ENCODE data around the gene RTN1. TPM values are rescaled to one million over a fixed set of nuclear protein-coding genes. Genes with fewer than 3 reads are reported as not detected.
A peak's percentile ranks its signal among the peaks of the same experiment; 100 is the strongest.

The RTN1 gene
- total and polyA plus RNA-seq, 10 donors = 4.1 to 65.4 (median 40.1) TPM

GRCh38 chr14:59823179-59823578 lies 47.4 kb downstream of the RTN1 start:
- Histone ChIP-seq H3K9me3 (peaks cover 0 to 11% (median 0%) of the 10 kb centered on the region in 8 donors), H3K27me3 (replicated peaks in 1 of 7) (no peaks in the 10 kb centered on the region), H3K27ac (no peak overlapping the region), H3K4me3 (no peak overlapping the region), H3K36me3 (no peaks in the 10 kb centered on the region), H3K4me1 (no peaks in the 10 kb centered on the region)
- intact Hi-C loops (cut with DNase I; ENCODE audit: low total_unique reads) = no loop called here
- WGBS, 5 donors = 59 to 80% (median 68%) methylated on average over 1 of the region's 1 CpG
- DNase-seq = no peak
- TF ChIP-seq POLR2AphosphoS5 (IDR thresholded peaks at IDR 0.05) (no peak), POLR2A (IDR thresholded peaks at IDR 0.05) (no peak)
- TF ChIP-seq, protein P1, sequence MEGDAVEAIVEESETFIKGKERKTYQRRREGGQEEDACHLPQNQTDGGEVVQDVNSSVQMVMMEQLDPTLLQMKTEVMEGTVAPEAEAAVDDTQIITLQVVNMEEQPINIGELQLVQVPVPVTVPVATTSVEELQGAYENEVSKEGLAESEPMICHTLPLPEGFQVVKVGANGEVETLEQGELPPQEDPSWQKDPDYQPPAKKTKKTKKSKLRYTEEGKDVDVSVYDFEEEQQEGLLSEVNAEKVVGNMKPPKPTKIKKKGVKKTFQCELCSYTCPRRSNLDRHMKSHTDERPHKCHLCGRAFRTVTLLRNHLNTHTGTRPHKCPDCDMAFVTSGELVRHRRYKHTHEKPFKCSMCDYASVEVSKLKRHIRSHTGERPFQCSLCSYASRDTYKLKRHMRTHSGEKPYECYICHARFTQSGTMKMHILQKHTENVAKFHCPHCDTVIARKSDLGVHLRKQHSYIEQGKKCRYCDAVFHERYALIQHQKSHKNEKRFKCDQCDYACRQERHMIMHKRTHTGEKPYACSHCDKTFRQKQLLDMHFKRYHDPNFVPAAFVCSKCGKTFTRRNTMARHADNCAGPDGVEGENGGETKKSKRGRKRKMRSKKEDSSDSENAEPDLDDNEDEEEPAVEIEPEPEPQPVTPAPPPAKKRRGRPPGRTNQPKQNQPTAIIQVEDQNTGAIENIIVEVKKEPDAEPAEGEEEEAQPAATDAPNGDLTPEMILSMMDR (IDR thresholded peaks at IDR 0.05 in 8 of 11, conservative IDR thresholded peaks at IDR 0.05 in 3 of 11) = no peak

DNA sequence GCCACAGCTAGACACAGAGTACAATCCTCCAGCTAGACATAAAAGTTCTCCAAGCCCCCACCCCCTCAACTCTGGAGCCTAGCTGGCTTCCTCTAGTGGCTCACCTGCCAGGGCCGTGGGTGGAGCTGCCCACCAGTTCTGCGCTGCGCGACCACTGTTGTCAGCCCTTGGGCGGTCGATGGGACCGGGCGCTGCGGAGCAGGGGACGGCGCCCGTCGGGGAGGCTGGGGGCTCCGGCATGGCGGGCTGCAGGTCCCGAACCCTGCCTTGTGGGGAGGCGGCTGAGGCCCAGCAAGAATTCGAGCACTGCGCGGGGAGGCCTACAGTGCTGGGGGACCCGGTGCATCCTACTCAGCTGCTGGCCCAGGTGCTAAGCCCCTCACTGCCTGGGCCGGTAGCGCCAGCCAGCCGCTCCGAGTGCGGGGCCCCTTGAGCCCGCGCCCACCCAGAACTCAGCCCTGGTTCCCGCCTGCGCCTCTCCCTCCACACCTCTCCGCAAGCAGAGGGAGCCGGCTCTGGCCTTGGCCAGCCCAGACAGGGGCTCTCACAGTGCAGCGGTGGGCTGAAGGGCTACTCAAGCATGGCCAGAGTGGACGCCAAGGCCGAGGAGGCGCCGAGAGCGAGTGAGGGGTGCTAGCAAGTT lies 51.0 kb downstream of the RTN1 start:
- H3K4me1 ChIP-seq = no peaks in the 10 kb centered on the region
- no peaks in the 10 kb centered on the region for H3K27me3 ChIP-seq (replicated peaks in 1 of 7)
- peaks cover 0 to 11% (median 0%) of the 10 kb centered on the region in 8 donors for H3K9me3 ChIP-seq
- peak; percentile 70 for DNase-seq
- TF ChIP-seq POLR2A (IDR thresholded peaks at IDR 0.05) = no peak
- no peak for TF ChIP-seq POLR2AphosphoS5 (IDR thresholded peaks at IDR 0.05)
- TF ChIP-seq, protein P1 (IDR thresholded peaks at IDR 0.05 in 8 of 11, conservative IDR thresholded peaks at IDR 0.05 in 3 of 11) = no peak
- 95 to 98% (median 96%) methylated on average over 36 to 38 of the region's 38 CpGs for WGBS, 5 donors
- no peak overlapping the region for H3K4me3 ChIP-seq
- no peak overlapping the region for H3K27ac ChIP-seq
- intact Hi-C loops (cut with DNase I; ENCODE audit: low total_unique reads) = no loop called here
- H3K36me3 ChIP-seq = no peaks in the 10 kb centered on the region

DNA sequence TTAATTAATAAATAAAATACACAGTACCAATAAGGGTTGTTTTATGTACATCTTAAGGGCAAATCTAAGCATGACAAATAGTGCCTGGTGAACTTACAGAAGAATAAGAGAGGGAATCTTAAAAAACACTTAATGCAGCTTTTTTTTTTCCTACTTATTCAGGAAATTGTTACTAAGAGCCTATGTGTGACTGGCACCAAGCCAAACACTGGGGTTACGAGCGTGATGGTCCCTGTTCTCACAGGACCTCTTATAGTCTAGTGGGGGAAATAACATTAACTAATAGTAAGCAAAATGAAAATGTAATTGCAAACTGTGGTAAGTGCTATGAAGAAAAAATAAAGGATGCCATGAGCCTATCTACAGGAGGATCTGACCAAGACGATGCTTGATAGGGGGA lies 53.6 kb downstream of the RTN1 start:
- intact Hi-C loops (cut with DNase I; ENCODE audit: low total_unique reads) = no loop called here

GRCh38 chr14:59814988-59815387 lies 55.6 kb downstream of the RTN1 start:
- TF ChIP-seq, protein P1 (IDR thresholded peaks at IDR 0.05 in 8 of 11, conservative IDR thresholded peaks at IDR 0.05 in 3 of 11) = no peak
- TF ChIP-seq POLR2AphosphoS5 (IDR thresholded peaks at IDR 0.05) (no peak), POLR2A (IDR thresholded peaks at IDR 0.05) (no peak)
- H3K27ac ChIP-seq = no peak overlapping the region
- WGBS, 5 donors = 74 to 93% (median 89%) methylated on average over 1 of the region's 1 CpG
- intact Hi-C loops (cut with DNase I; ENCODE audit: low total_unique reads) = no loop called here
- DNase-seq = no peak
- no peaks in the 10 kb centered on the region for H3K36me3 ChIP-seq
- no peak overlapping the region for H3K4me3 ChIP-seq
- H3K9me3 ChIP-seq = peaks cover 0 to 11% (median 0%) of the 10 kb centered on the region in 8 donors
- H3K4me1 ChIP-seq = no peaks in the 10 kb centered on the region
- H3K27me3 ChIP-seq (replicated peaks in 1 of 7) = peaks cover 0 to 6% (median 0%) of the 10 kb centered on the region in 7 donors

More for the DNA sequence above, 53.6 kb downstream of the RTN1 start:
- no peak for DNase-seq
- TF ChIP-seq POLR2A (IDR thresholded peaks at IDR 0.05) (no peak), POLR2AphosphoS5 (IDR thresholded peaks at IDR 0.05) (no peak)
- TF ChIP-seq, protein P1 (IDR thresholded peaks at IDR 0.05 in 8 of 11, conservative IDR thresholded peaks at IDR 0.05 in 3 of 11) = no peak
- no peak overlapping the region for H3K4me3 ChIP-seq
- no peaks in the 10 kb centered on the region for H3K36me3 ChIP-seq
- no peak overlapping the region for H3K27ac ChIP-seq
- WGBS, 5 donors = 18 to 26% (median 21%) methylated on average over 3 of the region's 3 CpGs
- no peaks in the 10 kb centered on the region for H3K27me3 ChIP-seq (replicated peaks in 1 of 7)
- H3K9me3 ChIP-seq = peaks cover 0 to 11% (median 0%) of the 10 kb centered on the region in 8 donors
- H3K4me1 ChIP-seq = no peaks in the 10 kb centered on the region

Measured in spleen (tissue), 11 donors.